Fibroblast of peridontal ligament (primary cell): ENCODE measurements around the gene OPCML.

Experiments used
- DNase-seq: peaks from one replicate; pipeline ENCODE4 v3.0.0-alpha.2; 2010; ENCODE audit errors: extremely low read depth

OPCML gene

DNA sequence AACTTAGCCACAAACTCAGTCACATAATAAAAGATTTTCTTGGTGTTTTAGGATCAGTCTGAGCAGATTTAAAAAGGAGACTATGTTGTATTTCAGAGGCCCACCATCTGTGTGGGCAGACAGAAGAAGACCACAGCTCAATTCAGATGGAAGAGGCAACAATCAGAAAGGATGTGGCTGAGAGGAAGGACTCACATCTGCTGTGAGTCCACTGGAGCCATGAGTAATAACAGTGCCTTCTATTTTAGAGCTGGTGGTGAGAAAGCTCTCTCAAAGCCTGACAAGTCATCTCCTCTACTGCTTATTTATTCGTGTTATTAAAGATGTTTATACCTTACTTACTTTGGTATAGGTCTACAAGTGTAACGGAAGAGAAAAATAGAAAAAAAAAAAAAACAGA lies 357.2 kb downstream of the OPCML start:
- DNase-seq: no peak

DNA sequence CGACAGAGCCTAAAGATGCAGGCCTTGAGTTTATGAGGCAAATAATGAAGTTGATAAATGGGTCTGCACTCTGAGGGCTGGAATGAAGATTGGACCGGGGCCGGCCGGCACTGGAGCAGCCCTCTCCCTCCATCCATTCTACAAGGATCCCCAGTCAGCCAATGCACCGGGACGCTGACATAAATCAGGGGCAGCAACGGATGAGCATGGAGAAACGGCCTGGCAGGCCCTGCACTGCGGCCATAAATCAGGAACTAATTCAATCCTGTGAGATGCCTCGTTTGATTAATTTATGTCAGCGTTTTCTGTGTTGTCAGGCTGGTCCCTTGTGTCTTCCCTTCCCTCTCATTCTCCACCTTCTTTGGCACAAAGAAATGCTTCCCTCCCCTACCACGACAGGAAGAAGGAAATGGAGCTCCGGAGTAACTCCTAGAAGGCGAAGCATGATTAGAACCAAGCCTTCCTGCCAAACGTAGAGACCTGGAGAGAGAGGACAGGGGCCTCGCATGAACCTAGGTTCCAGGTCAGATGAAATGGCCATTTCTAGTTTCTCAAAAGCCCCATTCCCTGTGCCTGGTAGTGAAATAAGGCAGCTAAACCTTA lies 358.4 kb downstream of the OPCML start:
- DNase-seq: no peak

DNA sequence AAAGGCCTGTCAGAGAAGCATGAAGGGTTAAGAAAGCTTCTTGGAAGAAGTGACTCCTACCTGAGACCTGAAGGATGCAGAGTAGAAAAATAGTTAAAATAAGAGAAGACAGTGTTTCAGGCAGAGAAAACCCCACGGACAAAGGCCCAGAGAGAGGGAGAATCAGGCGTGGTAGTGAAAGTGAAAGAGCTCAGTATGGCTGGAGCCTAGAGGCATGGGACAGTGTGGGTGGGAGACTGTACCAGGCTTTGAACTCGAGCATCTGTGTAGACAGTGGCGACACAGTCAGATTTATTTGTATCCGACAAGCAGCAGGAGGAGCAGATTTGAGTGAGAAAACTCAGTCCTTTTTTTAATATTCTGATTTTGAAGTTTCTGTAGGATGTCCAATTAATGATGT lies 360.0 kb downstream of the OPCML start:
- no peak for DNase-seq

DNA sequence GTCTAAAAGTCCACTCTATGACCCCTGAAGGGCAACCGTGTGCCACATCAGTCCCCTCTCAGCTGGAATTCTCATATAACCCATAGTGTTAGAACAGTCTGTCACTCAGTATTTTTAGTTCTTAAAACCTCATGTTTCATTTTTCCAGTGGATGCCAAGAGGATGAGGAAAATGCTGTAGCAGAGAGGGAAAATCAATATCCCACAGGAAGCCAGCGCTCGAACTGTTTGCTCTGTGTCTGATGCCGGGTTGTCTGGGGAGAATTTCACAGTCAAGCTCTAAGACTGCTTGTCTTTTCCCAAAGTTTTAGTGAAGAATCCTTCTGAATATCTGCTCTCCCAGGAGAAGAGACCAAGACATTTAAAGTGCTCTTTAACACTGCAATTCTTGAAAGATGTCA lies 360.9 kb downstream of the OPCML start:
- DNase-seq: no peak

DNA sequence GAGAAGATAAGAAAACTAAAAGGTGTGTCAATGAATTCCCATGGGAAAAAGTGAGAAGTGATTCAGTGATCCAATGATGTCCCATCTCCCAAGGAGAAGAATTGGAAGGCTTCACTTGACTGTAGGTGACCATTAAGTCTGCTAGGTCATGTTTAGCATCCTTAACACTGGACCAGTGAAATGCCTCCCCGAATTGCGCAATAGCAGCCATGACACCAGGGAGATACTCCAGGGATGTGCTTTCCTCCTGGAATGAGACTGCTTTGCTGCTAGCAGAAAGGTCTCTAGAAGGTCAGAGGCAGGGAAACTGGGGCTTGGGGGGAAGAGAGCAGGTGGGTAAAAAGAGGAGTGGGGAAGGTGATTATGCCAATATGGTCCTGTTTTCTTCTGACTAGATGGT lies 364.3 kb downstream of the OPCML start:
- no peak for DNase-seq

DNA sequence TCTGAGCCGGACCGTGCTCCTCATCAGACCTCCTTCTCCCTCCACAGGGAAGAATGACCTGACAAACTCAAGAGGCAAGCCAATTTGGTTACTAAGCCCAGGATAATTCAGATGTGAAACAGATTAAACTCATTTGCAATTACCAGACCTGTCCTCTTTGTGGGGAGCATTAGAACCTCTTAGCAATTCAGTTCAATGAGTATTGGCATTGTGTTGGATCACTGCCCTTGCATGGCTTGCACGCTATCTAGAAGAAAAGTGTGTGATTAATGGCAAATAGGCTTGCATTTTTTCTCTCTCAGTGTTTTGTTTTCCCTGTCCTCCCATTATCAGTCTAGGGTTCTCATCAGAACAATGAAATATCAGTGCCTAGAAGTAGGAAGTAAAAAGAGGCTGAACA lies 365.6 kb downstream of the OPCML start:
- DNase-seq: no peak

DNA sequence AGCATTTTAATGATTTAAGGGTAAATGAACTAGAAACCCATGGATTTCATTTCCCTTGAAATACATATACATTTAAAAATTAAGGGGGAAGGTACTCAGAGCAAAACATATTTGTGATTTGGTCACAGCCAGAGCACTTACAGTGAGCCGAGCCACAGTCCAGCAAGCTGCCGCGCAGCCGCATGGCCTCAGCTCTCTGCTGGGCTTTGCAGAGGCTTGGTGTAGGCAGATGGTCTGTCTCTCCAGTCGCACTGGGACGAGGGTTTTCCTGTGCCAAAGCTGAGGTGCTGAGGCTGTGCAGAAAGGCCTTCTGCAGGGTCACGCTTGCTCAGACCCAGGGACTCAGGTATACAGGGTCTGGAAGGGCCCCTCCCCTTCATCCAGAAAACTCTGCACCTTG lies 367.3 kb downstream of the OPCML start:
- no peak for DNase-seq

DNA sequence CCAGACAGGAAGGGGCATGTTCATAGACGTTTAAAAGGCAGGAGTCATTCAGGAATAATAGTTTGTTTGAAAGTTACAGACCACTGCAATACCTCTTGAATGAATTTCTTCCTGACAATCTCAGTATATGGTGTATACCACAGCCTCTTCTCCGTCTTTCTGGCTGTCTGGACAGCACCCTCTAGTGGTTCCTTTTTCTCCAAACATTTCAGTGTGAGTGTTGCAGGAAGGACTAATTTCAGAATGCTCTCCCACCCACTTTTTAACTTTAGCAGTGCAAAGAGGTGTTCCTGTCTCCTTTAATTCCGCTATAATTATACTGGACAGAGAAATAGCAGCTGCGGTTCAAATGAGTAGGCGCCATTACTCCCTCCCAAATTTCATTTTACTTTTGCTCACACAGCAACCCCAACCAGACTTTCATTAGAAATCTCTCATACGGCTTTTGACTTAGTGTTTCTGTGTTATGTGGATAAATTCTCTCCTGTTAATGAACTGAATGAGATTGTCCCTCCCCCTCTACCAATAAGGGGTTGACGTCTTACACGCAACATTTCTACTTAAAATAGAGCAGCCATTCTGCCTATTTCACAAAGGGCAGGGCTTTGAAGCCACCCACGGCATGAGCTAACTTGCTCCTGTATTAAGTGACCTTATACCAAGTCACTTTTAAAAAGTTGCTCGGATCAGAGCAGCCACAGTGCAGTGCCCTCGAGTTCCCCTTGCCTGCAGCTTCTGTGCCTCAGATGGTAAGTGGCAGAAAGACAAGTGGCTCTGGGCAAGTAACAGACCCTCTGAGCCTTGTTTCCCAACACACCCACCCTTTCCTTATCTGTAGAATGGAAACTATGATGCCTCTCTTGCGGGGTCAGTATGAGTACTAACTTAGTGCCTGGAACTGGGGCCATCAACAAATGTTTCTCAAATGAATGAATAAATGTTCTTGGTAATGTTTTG lies 368.6 kb downstream of the OPCML start:
- peak; percentile 1 for DNase-seq

DNA sequence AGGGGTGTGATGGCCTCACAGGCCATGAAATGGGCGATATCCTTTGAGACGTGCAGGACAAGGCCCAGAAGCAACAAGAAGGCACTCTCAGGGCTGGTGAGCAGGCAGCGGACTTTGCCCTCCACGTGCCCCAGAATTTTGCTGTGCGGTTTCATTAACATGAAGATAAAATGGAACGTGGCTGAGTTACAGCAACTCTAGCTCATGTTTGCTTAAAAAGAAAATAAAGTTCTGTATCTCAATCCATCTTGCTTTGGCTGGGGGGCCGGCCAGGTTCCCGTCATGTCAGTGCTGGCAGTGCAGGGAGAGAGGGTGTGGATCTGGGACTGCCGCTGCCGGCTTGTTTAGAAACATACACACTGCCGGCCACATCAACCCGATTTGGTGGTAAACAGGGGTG lies 370.1 kb downstream of the OPCML start:
- no peak for DNase-seq

DNA sequence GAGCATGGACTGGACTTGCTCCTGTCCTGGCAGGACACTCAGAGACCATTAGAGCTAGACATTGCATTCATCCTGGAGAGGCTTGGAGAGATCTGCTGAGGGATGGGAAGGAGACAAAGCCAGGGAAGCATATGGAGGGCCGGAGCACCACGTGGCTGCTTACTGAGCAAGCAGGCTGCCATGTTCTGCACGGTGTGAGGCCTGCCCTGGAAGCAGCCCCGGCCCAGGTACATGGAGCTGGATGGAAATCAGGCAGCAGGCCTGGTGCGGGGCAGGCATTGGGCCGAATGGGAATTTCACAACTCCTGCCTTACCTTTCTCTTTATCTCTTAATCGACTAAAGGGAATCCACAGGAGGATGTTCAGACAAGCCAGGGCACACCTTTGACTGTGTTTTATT lies 371.5 kb downstream of the OPCML start:
- DNase-seq: no peak

DNA sequence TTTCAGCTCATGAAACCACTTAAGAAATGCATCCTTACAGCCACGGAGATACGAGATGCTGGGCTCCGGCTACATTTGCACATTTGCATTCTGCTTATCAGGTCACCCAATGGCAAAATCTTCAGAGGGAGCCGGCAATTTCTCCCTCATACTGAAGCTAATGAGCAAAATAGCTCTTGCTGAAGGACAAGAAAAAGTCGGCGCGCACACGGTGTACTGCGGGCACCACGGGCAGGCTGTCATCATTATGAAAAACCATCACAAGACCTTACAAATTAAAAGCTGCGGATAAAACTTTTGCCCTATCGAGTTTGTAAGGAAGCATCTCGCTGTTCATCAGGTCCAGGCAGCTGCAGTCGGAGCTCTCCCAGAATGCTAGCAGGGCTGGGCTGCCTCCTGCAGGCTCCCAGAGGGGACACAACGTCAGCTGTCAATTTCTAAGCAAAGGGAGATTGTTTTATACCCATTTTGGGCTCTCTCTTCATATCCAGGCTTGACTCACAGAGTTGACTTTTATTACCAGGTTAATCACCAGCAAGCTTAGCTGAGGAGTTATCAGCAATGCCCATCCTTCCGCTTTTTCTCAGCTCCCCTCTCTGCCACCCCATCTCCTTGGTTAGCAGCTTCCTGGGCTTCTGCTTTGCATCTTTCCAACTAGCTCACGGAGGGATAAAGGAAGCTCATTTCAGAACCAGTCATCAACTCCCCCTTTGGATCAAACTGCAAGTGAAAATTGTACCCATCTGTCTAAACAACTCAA lies 375.1 kb downstream of the OPCML start:
- DNase-seq: no peak

DNA sequence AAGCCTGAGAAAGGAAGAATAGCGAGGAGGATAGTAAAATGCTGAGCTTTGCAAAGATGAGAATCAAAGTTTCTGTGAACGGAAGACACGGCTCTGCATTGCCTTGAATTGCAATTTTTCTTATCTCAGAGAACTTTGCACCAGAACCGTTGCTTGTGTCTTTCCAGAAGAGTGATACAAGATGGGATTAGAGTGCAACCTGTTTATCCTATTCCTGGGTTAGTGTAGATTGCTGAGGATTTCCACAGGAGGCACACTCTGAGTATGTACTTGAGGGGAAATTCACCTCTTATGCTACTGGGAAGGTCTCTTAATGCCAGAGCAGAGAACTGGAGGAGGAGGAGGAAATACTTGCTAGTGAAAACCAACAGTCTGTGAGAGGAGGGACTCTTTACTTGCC lies 377.5 kb downstream of the OPCML start:
- no peak for DNase-seq

DNA sequence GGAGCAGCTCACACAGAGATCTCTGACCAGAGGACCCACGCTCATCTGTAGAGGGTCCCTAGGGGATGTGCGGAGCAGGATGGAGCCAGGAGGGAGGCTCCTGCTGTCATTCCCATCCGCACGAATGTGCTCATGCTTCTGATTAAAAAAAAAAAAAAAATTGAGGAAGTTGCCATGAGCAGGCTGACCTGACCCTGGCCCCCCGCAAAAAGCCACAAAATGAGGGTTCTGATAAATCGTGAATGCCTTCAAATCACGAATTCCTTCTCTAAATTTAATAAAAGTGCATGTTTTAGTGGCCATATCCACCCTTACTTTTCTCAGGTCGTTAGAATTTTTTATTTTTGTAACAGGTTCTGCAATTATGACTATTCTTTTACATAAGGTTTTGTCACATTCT lies 378.2 kb downstream of the OPCML start:
- DNase-seq: no peak

DNA sequence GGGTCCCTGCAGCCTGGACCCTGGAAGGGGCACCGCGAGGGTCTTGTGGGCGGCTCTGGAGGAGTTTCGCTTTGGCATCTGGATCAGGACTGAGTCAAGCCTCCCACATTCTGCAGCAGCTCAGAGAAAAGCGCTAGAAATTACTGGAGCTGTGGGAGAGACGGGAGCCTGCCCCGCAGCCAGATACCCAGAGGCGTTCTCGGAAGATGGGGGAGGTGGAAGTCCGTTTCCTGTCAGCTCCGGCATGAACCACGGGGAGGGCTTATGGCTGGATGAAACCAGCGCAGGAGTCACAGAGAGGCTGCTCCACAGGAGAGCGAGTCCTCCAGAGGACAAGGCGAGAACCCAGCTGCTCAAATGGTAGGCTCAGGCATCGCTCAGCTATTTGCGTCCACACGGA lies 379.3 kb downstream of the OPCML start:
- no peak for DNase-seq

DNA sequence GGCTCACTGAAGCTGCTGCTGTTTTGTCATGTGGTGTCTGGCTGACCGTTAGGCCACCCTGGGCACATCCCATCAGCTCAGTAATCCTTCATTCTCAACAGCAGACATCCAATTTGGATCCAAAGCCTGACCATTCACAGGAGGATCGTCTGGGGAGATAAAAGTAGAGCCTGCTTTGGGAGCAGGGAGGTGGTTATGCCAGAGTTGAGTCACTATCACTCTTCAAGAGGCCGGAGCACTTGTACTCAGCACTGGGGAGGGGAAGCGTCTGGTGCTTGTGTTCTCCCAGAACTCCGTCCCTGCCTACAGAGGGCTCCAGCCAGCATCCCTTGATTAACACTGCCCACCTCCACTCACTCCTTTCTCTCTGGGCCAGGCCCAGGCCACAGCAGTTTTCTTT lies 382.6 kb downstream of the OPCML start:
- DNase-seq: no peak

DNA sequence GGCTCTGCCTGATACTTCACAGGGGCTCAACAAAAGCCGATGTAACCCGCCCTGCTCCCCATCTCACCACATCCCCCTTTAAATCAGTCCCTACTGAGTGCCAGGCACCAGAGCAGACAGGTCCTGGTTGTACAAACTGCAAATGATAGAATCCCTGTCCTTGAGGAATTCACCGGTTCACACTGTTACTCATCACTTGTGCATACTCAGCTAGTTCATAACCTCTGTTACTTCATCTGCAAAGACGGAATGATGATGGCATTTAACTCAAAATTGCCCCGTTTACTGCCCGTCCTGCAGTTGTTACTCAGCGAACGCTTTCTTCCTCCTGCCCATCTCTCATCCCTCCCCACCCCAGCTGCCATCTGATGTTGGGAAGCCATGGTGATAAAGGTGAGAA lies 384.7 kb downstream of the OPCML start:
- no peak for DNase-seq

DNA sequence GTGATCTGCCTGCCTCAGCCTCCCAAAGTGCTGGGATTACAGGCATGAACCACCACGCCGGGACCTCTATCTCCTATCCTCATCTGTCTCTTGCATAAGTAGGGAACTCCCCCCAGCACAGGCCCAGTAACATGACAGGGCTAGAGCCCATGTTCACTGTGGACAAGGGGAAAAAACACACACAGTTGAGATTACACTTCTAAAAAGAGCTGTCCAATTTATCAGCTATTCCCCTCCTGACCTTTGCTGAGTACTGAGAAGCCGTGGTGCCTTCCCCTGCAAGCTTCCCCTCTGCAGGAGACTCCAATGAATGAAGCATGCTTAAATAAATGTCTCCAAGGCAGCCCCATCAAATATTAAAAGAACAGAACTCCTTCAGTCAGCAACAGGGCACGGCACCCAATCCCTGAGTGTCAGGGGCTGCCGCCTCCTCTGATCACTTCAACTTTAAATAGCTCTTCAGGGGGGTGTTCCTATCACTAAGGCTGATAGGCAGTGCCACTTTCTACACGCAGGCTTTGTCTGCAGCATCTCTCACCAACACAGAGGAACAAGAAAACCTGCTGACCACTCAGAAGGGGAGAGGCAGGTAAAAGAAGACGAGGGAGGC lies 385.5 kb downstream of the OPCML start:
- DNase-seq: no peak

DNA sequence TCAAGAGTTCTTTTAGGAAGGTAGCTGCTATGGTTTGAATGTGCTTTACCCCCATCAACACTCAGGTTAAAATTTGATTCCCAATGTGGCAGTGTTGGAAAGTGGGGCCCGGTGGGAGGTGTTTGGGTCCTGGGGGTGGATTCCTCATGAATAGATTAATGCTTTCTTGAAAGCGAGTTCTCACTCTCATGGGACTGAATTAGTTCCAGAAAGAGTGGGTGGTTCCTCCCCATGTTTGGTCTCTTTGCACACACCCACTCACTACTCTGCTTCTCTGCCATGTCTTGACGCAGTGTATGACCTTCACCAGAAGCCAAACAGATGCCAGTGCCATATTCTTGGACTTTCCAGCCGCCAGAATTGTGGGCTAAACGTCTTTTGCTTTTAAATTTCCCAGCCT lies 394.4 kb downstream of the OPCML start:
- no peak for DNase-seq

DNA sequence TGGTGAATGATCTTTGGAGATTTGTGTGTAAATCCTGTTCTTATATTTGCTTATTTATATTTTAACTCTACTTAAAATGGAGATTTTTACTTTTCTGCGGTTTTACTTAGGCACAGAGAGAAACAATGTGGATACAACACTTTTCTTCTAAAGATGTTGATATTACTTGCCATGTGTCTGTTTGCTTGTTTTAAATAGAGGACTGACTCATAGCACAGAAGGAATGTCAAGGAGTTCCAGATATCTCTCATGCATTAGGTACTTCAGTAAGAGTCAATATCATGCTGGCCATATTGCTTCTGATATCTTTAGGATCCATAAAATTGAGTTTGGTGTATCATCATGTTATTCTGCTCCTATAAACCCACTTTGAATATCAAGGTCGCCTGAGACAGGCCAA lies 395.0 kb downstream of the OPCML start:
- DNase-seq: no peak

DNA sequence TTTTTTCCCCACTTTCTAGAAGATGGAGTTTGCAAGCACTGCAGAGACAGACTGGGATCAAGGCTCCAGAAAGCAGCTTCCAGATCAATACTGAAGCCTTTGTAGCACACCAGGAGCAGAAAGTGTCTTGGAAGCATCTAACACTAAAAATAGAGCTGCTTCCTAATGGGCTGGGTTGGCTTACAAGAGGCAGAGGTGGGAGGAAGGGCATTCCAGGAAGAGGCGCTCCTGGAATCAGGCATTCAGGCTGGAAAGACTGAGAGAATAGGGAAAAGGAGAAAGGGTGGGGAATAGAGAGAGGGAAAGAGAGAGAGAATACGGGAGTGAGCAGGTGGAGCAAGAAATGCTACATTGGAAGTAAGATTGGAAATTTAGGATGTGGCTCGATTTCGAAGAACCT lies 395.9 kb downstream of the OPCML start:
- no peak for DNase-seq

DNA sequence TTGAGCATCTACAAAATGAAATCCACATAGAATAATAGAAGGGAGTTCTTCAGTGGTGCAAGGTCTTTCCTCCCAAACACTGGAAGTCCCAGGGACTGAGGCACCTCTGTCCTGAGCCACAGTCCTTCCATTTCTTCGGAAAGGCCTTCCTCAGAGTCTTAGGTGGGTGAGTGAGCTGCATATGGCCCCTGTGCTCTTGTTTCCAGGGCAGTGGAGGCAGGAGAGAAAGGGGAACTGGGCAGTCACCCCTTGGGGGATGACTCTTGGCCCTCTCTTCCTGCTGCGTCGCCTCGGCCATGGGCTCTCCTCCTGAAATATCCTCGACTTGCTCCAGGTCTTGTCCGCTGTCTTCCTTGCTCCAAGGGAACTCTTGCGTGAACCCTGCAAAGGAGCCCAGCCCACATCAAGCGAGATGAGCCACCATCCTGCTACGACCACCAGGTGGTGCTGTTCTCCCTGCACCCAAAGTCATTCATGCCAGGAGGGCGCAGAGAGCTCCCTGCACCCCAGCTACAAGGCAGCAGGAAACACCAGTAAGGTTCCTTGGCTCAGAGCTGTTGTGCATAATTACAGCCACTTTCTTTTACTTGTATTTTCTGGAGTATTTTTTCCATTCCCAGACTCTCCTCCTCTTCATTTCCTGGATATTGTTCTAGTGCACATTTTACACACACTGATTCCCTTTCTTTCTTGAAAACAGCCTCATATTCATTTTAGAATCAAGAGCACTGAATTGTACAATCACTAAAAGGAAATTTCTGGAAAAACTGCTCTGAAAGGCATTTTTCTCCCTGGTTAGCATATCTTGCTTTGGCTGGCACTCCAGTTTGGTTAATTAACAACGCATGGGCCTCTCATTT lies 397.8 kb downstream of the OPCML start:
- no peak for DNase-seq
